Measurements from ENCODE around the gene SMAD2. TPM values are rescaled to one million over a fixed set of nuclear protein-coding genes. Genes with fewer than 3 reads are reported as not detected.

Gene SMAD2
- total and polyA plus RNA-seq, 12 donors, result 20.9 to 270 (median 140) TPM

GRCh38 chr18:47838396-47838795 is 92.1 kb downstream of the SMAD2 start:
- no peak overlapping the region for H3K4me3 ChIP-seq
- peaks cover 0 to 33% of the 10 kb centered on the region in 2 donors for H3K36me3 ChIP-seq (replicated peaks in 1 of 2)
- no peak for DNase-seq
- TF ChIP-seq CTCF (IDR thresholded peaks at IDR 0.05) (no peak), POLR2A (IDR thresholded peaks at IDR 0.05) (no peak)
- no peak overlapping the region for H3K27ac ChIP-seq
- H3K9me3 ChIP-seq (replicated peaks in 1 of 3), result no peaks in the 10 kb centered on the region
- intact Hi-C loops (cut with DNase I), result no loop called here
- no peaks in the 10 kb centered on the region for H3K4me1 ChIP-seq (replicated peaks in 1 of 2)
- 95 to 99% (median 97%) methylated on average over 4 of the region's 4 CpGs for WGBS, 4 donors
- H3K27me3 ChIP-seq, result no peaks in the 10 kb centered on the region

- Histone ChIP-seq H3K9me3 (replicated peaks in 1 of 3) (no peaks in the 10 kb centered on the region), H3K27ac (no peak overlapping the region), H3K27me3 (no peaks in the 10 kb centered on the region), H3K4me1 (replicated peaks in 1 of 2) (peaks cover 0 to 6% of the 10 kb centered on the region in 2 donors), H3K36me3 (replicated peaks in 1 of 2) (no peaks in the 10 kb centered on the region), H3K4me3 (no peak overlapping the region)
- WGBS, 4 donors, result 58 to 81% (median 61%) methylated on average over 1 of the region's 1 CpG
- TF ChIP-seq CTCF (IDR thresholded peaks at IDR 0.05), result no peak
- TF ChIP-seq POLR2A (IDR thresholded peaks at IDR 0.05), result no peak
- DNase-seq, result no peak
- intact Hi-C loops (cut with DNase I), result no loop called here
Observed at GRCh38 chr18:47832348-47832747, 98.1 kb downstream of the SMAD2 start.

- peaks cover 0 to 6% of the 10 kb centered on the region in 2 donors for H3K4me1 ChIP-seq (replicated peaks in 1 of 2)
- 58 to 77% (median 68%) methylated on average over 1 of the region's 1 CpG for WGBS, 4 donors
Observed at GRCh38 chr18:47831351-47831750, 99.1 kb downstream of the SMAD2 start.

GRCh38 chr18:47830772-47831171 is 99.7 kb downstream of the SMAD2 start:
- Histone ChIP-seq H3K9me3 (replicated peaks in 1 of 3) (no peaks in the 10 kb centered on the region), H3K27me3 (no peaks in the 10 kb centered on the region), H3K36me3 (replicated peaks in 1 of 2) (no peaks in the 10 kb centered on the region), H3K4me1 (replicated peaks in 1 of 2) (peaks cover 0 to 6% of the 10 kb centered on the region in 2 donors), H3K27ac (no peak overlapping the region), H3K4me3 (no peak overlapping the region)
- intact Hi-C loops (cut with DNase I), result no loop called here
- TF ChIP-seq POLR2A (IDR thresholded peaks at IDR 0.05), result no peak
- no peak for TF ChIP-seq CTCF (IDR thresholded peaks at IDR 0.05)
- WGBS, 4 donors, result 94 to 100% (median 98%) methylated on average over 3 of the region's 3 CpGs
- DNase-seq, result no peak

More at GRCh38 chr18:47831351-47831750, 99.1 kb downstream of the SMAD2 start:
- Histone ChIP-seq H3K4me3 (no peak overlapping the region), H3K9me3 (replicated peaks in 1 of 3) (no peaks in the 10 kb centered on the region), H3K27me3 (no peaks in the 10 kb centered on the region), H3K36me3 (replicated peaks in 1 of 2) (no peaks in the 10 kb centered on the region), H3K27ac (no peak overlapping the region)
- TF ChIP-seq CTCF (IDR thresholded peaks at IDR 0.05) (no peak), POLR2A (IDR thresholded peaks at IDR 0.05) (no peak)
- intact Hi-C loops (cut with DNase I), result no loop called here
- no peak for DNase-seq

Data from adrenal gland (tissue), 12 donors.